Measurements from ENCODE around the gene KCNA5. TPM values are rescaled to one million over a fixed set of nuclear protein-coding genes. Genes with fewer than 3 reads are reported as not detected.

The KCNA5 gene
- total and polyA plus RNA-seq, 2 of the 13 experiments (the other 11 are each of a cell fraction or from before 2014, with no cell fraction given) = not detected

DNA sequence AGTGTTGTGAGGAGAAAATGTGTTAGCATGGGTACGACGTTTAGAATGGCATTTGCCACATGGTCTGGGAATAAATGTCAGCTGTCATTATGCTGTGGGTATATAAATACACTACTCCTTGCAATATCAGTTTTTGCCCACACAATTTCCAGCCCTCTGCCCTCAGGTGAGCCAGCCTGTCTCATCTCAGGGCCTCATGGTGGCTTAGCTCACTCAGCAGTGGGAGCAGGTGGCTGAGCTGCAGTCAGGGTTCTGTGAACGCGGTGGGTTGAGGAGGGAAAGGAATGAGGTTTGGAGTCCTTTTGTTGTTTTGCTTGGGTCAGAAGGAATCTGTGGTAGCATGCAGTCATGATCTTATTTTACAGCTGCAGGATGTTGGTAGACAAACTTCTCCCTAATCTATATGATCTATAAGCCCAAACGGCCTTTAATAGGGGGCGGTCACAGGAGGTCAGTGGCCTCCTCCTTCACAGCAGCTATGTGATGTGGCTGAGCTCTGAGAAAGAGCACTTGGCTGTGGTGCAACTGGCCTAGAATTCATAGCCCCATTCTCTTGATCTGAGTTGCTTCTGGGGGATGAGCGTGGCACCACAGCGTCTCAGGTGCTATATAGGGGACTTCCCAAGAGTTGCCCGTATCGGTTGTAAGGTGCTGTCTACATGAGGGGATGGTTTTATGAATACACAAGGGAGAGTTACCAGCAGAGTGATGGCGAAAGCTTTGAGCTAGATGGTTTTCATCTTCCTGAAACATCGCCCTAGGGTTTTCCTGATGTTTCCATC, 27.8 kb upstream of the KCNA5 start:
- in situ Hi-C loops (cut with HindIII; ENCODE audit: extremely low pct_ligation_motif_present, low pct_unique_long_range_greater_than_20kb) = no loop called here
- no TSS peak for BruUV-seq (replicated peaks)
- no peaks in the 10 kb centered on the region for H3K36me3 ChIP-seq (replicated peaks in 1 of 2; ENCODE audit: control insufficient read depth in 1 of 2, insufficient read depth in 2 of 2, low read length in 2 of 2)
- DNase-seq (ENCODE audit: low spot score) = no peak
- H3K4me1 ChIP-seq (ENCODE audit: insufficient read depth, low read length) = no peaks in the 10 kb centered on the region
- intact Hi-C loops (cut with micrococcal nuclease; ENCODE audit: unreplicated experiment) = no loop called here
- H3K9me3 ChIP-seq (ENCODE audit: low read length) = no peaks in the 10 kb centered on the region
- H3K79me2 ChIP-seq (ENCODE audit: insufficient read depth, low read length) = no peaks in the 10 kb centered on the region
- TF ChIP-seq CENPT (CRISPR knock-in tag; IDR thresholded peaks at IDR 0.05; ENCODE audit: low read depth) = no peak
- TF ChIP-seq ZNF670 (CRISPR knock-in tag; IDR thresholded peaks at IDR 0.05; ENCODE audit: borderline replicate concordance) = no peak
- no peak for TF ChIP-seq ZBTB21 (CRISPR knock-in tag; IDR thresholded peaks at IDR 0.05)
- TF ChIP-seq CBX5 (CRISPR knock-in tag; IDR thresholded peaks at IDR 0.05; ENCODE audit: borderline replicate concordance) = no peak
- no peak for TF ChIP-seq ARID5B (CRISPR knock-in tag; IDR thresholded peaks at IDR 0.05)
- no peak for TF ChIP-seq ZFY (CRISPR knock-in tag; IDR thresholded peaks at IDR 0.05)
- TF ChIP-seq MIXL1 (CRISPR knock-in tag; IDR thresholded peaks at IDR 0.05) = no peak
- no peak for TF ChIP-seq ZNF530 (CRISPR knock-in tag; IDR thresholded peaks at IDR 0.05; ENCODE audit: low read depth)
- TF ChIP-seq, protein P1, sequence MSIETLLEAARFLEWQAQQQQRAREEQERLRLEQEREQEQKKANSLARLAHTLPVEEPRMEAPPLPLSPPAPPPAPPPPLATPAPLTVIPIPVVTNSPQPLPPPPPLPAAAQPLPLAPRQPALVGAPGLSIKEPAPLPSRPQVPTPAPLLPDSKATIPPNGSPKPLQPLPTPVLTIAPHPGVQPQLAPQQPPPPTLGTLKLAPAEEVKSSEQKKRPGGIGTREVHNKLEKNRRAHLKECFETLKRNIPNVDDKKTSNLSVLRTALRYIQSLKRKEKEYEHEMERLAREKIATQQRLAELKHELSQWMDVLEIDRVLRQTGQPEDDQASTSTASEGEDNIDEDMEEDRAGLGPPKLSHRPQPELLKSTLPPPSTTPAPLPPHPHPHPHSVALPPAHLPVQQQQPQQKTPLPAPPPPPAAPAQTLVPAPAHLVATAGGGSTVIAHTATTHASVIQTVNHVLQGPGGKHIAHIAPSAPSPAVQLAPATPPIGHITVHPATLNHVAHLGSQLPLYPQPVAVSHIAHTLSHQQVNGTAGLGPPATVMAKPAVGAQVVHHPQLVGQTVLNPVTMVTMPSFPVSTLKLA (IDR thresholded peaks at IDR 0.05) = no peak
- TF ChIP-seq ZIK1 (CRISPR knock-in tag; IDR thresholded peaks at IDR 0.05; ENCODE audit: borderline replicate concordance, low read depth) = no peak
- no peak for TF ChIP-seq ZNF121 (CRISPR knock-in tag; IDR thresholded peaks at IDR 0.05)
- TF ChIP-seq ZNF75D (CRISPR knock-in tag; IDR thresholded peaks at IDR 0.05; ENCODE audit: borderline replicate concordance) = no peak
- no peak for TF ChIP-seq ISL2 (CRISPR knock-in tag; IDR thresholded peaks at IDR 0.05)
- TF ChIP-seq IRF2 (CRISPR knock-in tag; IDR thresholded peaks at IDR 0.05) = no peak
- no peak for TF ChIP-seq ZMYM2 (CRISPR knock-in tag; IDR thresholded peaks at IDR 0.05)
- TF ChIP-seq ZNF614 (CRISPR knock-in tag; IDR thresholded peaks at IDR 0.05; ENCODE audit: borderline replicate concordance) = no peak
- TF ChIP-seq GATA4 (IDR thresholded peaks at IDR 0.05; ENCODE audit: borderline replicate concordance, low read depth) = no peak
- TF ChIP-seq SUZ12 (IDR thresholded peaks at IDR 0.05; ENCODE audit: low read depth, low read length) = no peak
- POLR2A ChIA-PET = no interaction called here
- no peak overlapping the region for H3K9ac ChIP-seq (ENCODE audit: insufficient read depth, low read depth, low read length)
- FAIRE-seq = no peak
- no peak overlapping the region for H3K4me2 ChIP-seq (ENCODE audit: low read depth, low read length)
- H3K27ac ChIP-seq (ENCODE audit: extremely low read length, insufficient read depth, low read length) = no peak overlapping the region
- H2AFZ ChIP-seq (ENCODE audit: low read length) = no peak overlapping the region
- WGBS (ENCODE audit: low lambda C conversion rate) = 40% methylated on average over 7 of the region's 12 CpGs
- no peaks in the 10 kb centered on the region for H4K20me1 ChIP-seq (ENCODE audit: insufficient read depth, low read length)
- H3K27me3 ChIP-seq (ENCODE audit: control insufficient read depth in 1 of 2, insufficient read depth in 2 of 2, low read length in 2 of 2) = peaks cover 2 to 18% of the 10 kb centered on the region in 2 experiments; a peak in 1 of 5 replicates
- no peak for ATAC-seq
- CTCF ChIA-PET (ENCODE audit: low intra/inter-chr PET ratio, low total read pairs) = no interaction called here
- H3K4me3 ChIP-seq (replicated peaks in 1 of 3; ENCODE audit: insufficient read depth in 1 of 3, low read depth in 2 of 3, low read length in 3 of 3) = no peak overlapping the region

Data from HepG2 (cell line).